HG03060 (cell line): ENCODE data around the gene QRICH2.
"Not testable (repeated sequence)": the region's sequence is repeated elsewhere in the genome, so short reads cannot be mapped to it uniquely, and the experiment has no call there.

ENCODE experiments used
- ATAC-seq: cut with Tn5 transposase; IDR thresholded peaks from one replicate; pipeline ENCODE4 v1.9.1; 2021; ENCODE audit warnings: low read depth, moderate number of reproducible peaks; ENCODE audit not compliant: unreplicated experiment

Gene QRICH2

DNA sequence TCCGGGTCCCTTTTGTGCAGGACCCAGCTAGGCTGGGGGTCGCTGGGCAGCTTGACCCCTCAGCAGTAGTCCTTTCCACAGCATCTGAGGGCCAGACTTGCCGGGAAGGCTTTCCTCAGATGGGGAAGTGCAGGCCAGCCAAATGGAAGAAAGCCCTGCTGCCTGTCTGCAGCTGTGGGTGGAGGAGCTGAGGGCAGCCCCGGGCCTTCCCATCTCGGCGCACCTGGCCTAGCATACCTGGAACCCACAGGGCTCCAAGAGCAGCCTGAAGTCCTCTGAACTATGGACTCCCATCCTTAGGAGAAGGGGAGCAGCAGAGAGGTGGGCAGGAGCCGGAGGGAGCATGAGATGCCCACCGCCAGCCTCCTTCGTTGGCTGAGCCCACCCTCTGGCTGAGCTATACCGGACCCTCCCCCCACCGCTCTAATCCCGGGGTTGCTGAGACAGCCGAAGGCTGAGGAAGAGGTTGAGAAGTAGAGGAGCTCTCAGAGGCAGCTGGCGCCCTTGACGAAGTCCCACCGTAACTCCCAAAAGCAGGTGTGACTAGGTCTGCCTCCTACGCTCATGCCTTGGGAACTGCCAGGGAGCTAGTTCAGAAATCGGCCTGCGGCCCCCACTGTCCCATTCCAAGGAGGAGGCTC, 29.7 kb downstream of the QRICH2 start:
- ATAC-seq, result no peak

DNA sequence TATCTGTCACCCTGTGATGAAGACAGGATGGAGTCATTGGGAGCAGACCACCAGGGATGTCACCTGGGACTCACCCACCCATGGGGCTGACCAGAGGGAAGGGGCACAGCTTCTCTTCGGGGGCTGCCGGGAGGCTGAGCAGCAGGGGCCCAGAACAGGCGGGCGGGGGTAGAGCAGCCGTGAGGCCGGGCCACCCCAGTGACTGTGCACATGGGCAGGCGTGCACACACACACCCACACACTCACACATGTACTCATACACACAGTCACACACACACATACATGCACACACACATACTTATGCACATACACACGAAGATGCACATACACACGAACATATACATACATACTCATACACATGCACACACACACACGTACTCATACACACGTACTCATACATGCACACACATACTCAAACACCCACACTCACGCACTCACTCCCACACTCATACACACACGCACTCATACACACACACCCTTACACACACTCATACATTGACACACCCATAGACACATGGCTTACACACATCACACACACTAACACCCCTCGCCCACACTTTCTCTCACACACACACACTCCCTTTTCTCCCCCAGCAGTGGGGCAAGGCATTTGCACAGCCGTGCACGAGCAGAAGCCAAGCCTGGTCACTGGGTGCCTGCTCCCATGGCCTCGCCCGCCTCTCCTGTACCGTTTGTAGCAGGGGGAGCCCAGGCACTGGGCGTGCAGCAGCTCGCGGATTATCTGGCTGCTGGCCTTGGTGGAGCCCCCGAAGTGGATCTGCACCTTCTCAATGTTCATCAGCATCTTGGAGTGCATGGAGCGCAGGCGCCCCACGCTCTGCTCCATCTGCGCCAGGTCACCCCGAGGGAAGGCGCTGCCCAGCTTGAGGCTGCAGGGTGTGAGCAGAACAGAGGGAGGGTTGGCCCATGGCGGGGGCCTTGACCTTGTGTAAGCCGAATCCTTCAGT, 30.5 kb downstream of the QRICH2 start:
- ATAC-seq, result no peak

DNA sequence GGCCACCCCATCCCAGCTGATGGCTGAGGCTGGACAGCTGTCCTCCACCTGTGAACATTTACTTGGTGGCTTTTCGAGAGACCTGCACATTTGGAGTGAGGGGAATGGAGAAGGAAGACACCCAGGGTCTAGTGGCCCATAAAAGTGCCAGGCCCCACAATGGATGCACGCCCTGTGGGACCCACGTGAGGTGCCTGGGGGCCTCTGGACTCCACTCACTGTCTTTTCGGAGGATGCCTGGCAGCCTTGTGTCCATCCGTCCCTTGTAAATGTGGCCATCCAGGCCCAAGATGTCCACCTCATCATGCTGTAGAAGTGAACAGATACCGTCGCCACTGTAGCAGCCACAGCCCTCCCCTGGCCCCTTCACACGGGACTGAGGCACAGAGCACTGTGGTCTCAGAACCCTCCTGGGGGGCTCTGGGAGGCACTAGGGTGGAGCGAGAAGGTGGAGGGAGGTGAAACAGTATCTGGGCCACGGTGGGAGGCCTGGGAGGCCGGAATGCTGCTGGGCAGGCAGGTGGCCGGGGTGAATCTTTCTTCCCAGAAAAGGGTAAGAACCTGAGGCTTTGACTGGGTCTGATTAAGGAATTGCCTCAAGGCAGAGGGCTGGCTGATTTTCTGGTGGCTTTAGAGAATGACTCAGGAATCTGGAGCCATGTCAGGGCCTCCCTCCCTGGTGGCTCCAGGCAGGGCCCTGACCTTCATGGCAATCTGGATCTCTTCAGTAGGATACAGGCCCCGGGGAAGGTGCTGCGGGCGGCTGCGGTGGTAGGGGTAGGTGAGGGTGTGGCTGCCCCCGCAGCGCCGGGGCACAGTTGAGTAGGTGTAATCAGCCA, 31.4 kb downstream of the QRICH2 start:
- ATAC-seq, result no peak

DNA sequence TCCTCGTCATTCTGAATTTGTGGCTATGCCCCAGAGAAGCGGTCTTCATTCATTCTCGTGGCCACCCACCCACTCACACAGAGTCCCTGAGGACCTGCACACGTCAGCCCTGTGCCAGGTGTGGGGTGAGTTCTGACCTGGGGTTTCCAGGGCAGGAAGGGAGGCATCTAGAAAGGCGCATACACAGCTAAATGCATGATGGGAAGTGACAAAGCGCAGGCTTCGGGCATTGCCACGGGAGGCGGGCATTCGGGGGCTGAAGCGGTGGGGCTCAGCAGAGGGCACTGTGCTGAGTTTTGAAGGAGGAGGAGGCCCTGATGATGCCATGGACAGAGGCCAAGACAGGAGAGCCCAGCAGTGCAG, 32.0 kb downstream of the QRICH2 start:
- no peak for ATAC-seq

DNA sequence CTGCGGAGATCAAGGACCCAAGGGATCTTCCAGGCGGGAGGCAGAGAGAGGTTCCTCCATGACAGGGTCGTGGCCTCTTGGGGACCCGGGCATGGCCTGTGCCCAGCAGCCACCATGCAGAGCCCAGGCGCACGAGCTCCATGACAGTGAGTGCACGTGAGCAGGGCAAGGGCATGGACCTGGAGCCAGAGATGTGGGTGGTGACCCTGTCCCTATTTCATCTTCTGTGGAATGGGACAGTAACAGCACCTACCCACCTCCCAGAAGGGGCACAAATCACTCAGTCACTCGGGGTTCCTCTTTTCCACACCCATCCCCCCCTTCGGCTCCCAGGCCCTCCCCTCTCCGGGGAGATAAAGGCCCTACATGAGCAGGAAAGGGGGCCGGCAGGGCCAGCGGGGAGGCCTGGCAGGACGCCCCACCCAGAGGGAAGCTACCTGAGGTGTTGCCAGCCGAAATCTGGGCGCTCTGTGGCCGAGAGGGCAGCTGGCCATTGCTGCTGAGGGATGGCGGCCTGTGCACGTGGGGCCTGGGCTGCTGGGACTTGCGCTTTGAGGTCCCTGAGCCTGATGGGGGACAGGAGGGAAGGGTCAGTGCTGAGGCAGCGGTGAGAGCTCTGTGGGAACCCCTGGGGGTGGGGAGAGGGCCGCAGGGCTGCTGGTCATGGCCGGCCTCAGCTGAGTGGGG, 32.6 kb downstream of the QRICH2 start:
- ATAC-seq, result no peak

DNA sequence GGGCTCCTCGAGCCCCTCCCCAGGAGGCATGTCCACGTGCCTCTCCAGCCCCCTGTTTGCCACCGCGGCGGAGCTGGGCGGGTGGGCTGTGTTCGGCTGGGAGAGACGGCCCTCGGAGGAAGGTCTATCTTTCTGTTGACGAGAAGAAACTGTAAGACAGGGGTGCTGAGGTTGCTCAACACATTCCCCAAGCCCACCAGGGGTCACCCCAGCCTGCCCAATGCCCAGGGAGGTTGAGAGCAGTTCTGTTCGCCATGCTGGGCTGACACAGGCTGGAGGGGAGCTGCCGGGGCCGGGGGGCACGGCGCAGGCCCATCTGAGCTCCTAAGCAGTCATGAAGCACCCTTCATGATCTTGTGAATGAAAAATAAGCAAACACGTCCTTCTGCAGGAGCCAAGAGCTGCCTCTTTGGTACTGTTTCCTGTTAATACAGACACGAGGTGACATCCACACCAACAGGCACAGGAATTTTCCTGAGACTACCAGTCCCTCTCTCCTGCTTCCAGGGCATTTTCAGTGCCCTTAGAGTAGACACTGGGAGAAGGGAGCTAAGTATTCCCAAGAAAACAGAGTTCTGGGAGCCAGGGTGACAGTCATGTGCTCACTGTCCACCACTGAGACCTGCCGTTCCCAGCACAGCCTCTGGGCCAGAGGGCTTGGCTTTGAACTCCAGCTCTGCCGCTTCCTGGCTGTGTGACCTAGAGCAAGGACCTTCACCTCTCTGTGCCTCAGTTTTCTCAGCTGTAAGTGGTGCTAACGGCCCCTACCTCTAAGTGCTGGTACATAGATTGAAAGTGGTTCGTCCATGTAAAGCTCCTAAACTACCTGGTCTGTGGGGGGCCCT, 33.7 kb downstream of the QRICH2 start:
- no peak for ATAC-seq

DNA sequence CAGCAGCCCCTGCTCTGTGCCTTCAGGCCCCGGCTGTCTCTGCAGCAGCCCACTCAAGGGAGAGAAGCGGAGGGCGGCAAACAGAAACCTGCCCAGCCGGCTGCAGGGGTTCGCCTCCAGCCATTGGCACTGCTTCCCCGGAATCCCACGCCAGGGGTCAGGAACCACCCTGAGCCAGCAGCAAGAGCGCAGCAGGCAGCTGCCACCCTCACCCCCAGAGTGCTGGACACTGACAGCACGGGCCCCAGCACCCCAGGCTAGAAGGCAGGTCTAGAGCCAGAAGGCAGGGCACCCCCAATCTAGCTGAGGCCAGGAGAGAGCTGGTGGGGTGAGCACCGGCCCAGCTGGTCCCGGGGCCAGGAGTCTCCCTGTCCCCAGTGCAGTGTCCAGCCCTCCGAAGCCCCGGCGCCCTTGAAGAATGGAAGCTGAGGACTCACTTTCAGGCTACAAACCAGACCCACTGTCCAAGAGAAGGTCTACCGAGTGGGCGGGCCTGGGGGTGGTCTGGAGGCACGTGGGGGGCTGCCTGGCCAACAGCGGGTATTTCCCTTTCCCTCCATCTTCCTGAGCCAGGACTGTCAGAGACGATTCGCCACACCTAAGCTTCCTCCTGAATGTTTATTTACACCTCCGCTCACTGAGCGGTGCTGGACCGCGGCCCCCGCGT, 34.5 kb downstream of the QRICH2 start:
- no peak for ATAC-seq

DNA sequence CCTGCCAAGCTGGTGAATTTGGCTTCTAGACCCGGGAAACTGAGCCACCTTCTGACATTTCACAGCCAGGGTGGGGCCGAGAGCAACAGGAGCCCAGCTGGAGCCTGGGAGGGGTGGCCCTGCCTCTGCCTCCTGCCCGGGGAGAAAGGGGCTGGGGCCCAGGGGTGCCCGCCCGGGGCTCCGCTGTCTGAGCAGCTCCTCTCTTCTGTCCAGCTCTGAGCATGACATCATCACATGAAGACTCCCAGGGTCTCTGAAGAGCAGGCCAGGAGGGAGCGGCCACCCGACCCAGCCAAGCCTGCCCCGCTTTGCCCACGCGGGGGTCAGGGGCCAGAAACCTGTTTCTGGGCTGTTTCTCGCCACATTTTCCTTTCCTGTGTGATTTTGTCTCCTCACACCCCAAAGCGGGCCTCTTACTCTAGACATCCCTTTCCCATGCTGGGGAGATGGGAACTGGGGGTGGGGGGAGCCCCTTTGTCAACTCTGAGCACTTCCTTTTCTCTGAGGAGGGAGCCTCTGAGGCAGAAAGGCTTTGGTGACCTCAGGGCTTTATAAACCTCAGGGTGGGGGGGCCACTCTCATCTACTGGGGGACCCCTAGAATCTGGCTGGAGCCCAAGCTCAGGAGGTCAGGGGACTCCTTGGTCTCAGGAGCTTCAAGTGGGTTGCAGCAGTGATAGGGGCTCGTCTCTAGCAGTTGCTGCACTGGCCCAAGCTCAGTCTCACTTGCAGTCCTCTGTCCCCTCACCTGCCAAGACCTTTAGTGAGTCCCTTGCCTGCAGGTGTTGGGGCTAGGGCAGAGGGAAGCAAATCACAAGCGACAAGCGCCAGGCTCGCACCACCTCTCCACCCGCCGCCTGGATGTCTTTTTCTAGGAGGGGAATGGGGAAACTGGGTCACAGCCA, 35.3 kb downstream of the QRICH2 start:
- no peak for ATAC-seq

DNA sequence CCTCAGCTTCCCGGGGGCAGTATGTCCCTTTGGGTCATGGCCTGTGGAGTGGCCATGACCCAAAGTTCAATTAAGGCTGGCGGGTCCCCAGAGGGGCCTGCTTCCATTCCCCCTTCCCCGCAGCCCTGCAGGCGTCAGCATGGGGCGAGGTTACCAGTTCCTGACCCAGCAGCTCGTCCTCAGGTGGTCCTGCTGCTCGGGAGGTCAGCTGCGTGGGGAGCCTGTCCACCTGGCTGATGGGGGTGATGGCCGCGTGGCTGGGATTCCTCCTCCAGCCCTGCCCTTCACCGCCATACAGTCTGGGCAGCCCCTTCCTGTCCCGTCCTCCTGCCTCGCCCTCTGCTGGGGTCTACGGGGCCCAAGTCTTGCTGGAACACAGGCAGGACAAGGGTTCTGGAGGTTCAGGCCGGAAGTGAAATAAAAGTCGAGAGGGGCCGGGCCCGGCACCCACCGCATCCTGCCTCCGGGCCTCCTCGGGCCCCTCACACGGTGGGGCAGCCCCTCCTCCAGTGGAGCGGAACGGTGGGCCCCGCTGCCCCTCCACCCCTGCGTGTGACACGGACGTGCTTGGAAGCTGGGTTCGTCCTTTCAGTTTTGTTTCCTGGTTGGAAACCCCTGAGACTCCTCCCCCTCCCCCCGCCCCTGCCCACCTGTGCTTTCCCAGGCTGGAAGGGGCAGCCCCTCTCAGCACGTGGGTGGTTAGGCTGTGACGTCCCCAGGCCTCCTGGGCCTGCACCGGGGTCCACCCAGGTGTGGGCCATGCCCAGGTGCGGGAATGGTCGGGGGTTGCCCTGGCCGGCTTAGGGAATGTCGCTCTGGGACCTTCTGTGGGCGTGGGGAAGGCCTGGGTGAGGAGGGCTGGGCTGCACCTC, 36.2 kb downstream of the QRICH2 start:
- ATAC-seq, result peak; percentile 29

DNA sequence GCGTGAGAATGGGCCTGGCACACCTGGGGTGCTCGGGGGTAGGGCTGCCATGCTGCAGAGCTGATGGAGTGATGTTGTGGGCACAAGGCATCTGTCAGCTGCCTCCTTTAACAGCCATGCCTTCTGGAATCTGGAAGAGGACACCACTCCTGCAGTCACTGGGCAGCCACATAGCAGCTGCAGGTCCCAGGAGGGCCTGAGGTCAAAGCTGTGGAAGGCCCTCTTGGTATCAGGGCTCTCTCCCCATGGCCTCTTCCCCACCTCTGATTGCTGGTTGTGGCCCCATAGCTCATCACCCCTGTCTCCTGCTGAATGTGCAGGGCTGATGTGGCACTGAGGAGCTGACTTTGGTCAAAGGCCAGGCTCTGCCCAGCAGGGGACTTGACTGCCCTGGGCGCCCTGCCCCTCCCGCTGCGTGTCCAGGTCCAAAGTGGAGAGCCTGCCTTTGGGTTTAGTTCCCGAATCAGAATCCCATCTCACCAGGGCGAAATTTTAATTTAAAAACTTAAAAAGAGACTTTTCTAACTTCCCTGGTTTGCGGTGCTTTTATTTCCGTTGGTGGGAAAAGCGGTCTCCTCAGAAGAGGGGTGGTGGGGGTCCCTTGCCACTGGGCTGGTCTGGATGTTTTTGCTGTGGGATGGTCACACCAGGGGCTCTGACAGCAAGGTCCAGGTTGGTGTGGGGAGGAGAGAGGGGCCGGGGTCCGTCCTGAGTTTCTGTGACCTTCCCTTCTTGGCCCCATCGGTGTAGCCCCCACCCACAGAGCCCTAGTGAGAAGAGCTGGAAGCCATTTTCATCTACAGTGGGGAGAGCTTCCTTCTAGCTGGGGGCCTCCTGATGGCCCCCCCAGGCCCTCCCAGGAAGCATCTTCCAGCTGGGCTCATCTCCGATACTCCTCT, 37.1 kb downstream of the QRICH2 start:
- ATAC-seq, result no peak

DNA sequence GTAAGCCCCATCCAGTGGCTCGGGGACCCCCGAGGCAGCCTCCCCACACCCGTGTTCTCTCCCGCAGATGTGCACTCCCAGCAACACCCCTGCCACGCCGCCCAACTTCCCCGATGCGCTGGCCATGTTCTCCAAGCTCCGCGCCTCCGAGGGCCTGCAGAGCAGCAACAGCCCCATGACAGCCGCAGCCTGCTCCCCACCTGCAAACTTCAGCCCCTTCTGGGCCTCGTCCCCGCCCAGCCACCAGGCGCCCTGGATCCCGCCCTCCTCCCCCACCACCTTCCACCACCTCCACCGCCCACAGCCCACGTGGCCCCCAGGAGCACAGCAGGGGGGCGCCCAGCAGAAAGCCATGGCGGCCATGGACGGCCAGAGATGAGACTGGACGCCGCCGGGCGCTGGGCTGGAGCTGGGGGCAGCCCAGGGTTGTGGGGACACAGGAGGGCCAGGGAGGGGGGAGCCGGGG, 37.9 kb downstream of the QRICH2 start:
- no peak for ATAC-seq

DNA sequence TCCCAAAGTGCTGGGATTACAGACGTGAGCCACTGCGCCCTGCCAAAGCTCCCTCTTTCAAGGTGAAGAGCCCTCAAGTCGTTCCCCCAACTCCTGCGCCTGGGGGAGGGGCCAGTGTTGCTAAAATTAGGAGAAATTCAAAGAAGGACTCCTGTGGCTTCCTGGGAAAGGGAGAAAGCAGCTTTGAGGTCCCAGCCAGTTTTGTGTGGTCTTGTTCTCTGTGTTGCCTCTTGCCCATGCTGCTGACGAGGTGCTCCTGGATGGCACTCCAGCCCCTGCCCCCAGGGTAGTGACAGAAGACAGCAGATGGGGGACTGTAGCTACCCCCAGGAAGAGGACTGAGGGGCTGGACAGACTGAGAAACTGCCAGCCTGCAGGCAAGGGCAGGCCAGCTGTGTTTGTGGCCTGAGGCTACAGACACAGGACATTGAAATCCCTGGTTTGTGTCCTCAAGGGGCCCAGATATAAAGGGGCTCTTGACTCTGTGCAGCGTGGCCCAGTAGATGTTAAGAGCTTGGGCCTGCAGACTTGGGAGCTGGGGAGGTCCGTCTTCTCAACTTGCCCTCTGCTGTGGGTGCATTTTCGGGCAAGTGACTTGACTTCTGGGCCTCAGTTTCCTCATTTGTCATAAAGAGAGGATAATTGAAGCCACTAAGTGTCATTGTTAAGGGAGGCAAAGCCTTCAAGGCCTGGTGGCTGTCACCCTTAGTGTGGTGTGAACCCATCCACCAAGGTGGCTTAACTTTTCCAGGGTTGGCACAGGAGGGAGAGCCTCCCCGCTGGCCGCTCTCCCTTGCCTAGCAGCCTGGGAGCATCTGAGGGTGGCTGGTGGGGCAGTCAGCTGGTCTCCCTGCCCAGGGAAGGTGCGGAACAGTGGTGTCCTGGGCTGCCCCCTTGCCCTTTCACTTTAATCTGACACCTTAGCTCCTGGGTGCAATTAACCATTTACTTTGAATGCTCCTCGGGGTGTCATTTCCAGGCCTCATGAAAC, 38.8 kb downstream of the QRICH2 start:
- ATAC-seq, result no peak

DNA sequence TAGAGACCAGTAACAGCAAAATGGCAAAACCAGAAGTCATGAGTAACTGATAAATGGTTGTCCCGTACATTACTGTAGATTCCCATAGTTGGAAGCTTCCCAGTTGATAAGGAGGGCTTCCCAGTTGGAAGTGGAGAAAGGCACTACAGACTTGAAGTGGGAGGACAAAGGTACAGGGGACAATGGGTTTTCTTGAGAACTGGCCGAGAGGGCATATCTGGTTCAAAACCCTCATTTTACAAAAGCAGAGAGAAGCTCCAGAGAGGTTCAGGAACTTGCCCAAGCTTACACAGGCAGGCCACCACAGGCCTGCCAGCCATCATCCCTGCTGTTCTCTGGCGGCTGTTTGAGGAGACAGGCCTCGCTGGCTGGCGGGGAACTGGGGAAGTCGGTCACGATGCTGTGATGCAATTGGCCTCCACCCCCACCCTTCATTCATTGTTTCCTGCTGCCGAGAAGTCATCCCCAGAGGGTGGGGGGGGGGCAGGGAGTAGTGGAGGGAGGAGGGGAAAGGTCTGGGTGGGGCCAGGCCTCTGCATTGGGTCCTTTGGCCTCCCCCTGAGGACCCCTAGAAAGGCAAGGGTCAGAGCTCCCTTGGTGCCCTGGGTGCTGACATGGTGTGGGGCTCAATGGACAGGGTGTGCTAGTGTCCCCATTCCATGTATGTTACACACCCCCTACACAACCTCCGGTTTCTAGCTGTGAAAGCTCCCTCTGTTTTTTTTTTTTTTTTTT, 39.9 kb downstream of the QRICH2 start:
- ATAC-seq, result no peak

DNA sequence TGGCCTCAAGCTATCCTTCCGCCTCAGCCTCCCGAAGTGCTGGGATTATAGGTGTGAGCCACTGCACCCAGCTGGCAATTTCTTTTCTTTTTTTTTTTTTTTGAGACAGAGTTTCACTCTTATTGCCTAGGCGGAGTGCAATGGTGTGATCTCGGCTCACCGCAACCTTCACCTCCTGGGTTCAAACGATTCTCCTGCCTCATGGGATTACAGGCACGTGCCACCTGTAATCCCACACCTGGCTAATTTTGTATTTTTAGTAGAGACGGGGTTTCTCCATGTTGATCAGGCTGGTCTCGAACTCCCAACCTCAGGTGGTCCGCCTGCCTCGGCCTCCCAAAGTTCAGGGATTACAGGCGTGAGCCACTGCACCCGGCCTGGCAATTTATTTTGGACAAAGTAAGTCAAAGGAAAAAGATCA, 40.5 kb downstream of the QRICH2 start:
- not testable (repeated sequence) for ATAC-seq
